Measurements from ENCODE around the gene FST. TPM values are rescaled to one million over a fixed set of nuclear protein-coding genes. Genes with fewer than 3 reads are reported as not detected.

FST gene
- total and polyA plus RNA-seq, 2 of the 13 experiments (the other 11 are each of a cell fraction or from before 2014, with no cell fraction given) = 38.6 to 136 TPM

DNA sequence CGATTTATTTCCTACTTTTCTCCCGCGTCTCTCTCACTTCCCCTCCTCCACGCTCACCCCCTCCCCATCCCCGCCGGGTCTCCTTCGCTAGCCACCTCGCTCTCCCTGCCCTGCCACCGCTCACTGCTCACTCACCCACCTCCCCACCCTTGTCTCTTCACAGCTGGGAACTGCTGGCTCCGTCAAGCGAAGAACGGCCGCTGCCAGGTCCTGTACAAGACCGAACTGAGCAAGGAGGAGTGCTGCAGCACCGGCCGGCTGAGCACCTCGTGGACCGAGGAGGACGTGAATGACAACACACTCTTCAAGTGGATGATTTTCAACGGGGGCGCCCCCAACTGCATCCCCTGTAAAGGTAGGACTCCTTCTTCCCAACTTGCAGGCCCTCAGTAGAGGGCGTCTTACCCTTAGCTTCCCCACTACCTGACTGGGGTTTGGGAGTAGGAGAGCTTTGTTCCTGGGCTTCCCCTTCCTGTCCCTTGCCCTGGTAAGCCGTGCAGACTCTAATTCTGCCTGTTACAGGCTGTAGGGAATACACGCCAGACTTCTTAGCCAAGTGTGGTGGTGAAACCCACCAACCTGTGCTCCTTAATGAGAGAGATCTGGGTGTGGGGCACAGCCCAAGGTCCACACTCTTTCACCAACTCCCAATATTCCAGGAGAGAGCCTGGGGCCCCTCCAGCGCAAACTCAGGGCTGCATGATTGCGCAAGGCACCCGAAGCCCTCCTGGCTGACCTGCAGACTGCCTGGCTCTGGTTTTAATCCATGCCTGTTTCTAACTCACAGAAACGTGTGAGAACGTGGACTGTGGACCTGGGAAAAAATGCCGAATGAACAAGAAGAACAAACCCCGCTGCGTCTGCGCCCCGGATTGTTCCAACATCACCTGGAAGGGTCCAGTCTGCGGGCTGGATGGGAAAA lies 2.5 kb downstream of the FST start (continued):
- no peak for TF ChIP-seq NBN (conservative IDR thresholded peaks at IDR 0.05)
- no peak for TF ChIP-seq ADNP (CRISPR knock-in tag; IDR thresholded peaks at IDR 0.05)
- 0 out of 2 replicates have a peak, but pooled peaks have one; percentile 66 for TF ChIP-seq HBP1 (CRISPR knock-in tag; IDR thresholded peaks at IDR 0.05; ENCODE audit: low read depth)
- TF ChIP-seq, protein P1, sequence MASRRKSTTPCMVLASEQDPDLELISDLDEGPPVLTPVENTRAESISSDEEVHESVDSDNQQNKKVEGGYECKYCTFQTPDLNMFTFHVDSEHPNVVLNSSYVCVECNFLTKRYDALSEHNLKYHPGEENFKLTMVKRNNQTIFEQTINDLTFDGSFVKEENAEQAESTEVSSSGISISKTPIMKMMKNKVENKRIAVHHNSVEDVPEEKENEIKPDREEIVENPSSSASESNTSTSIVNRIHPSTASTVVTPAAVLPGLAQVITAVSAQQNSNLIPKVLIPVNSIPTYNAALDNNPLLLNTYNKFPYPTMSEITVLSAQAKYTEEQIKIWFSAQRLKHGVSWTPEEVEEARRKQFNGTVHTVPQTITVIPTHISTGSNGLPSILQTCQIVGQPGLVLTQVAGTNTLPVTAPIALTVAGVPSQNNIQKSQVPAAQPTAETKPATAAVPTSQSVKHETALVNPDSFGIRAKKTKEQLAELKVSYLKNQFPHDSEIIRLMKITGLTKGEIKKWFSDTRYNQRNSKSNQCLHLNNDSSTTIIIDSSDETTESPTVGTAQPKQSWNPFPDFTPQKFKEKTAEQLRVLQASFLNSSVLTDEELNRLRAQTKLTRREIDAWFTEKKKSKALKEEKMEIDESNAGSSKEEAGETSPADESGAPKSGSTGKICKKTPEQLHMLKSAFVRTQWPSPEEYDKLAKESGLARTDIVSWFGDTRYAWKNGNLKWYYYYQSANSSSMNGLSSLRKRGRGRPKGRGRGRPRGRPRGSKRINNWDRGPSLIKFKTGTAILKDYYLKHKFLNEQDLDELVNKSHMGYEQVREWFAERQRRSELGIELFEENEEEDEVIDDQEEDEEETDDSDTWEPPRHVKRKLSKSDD (CRISPR knock-in tag; IDR thresholded peaks at IDR 0.05; ENCODE audit: low read depth) = no peak
- TF ChIP-seq ZNF563 (CRISPR knock-in tag; IDR thresholded peaks at IDR 0.05) = no peak; the same call in 1 of the 2 replicates
- no peak for TF ChIP-seq MYNN (CRISPR knock-in tag; IDR thresholded peaks at IDR 0.05; ENCODE audit: low read depth)
- no peak for TF ChIP-seq ZKSCAN1 (IDR thresholded peaks at IDR 0.05; ENCODE audit: low read length)
- peak; percentile 91 for TF ChIP-seq ZNF331 (CRISPR knock-in tag; IDR thresholded peaks at IDR 0.05)
- TF ChIP-seq ZBTB33 (CRISPR knock-in tag; IDR thresholded peaks at IDR 0.05) = 0 out of 2 replicates have a peak, but pooled peaks have one; percentile 29
- peak; percentile 79; the same call in 1 of the 2 replicates for TF ChIP-seq ATF2 (CRISPR knock-in tag; IDR thresholded peaks at IDR 0.05)
- no peak for TF ChIP-seq HNRNPL (IDR thresholded peaks at IDR 0.05; ENCODE audit: low read depth, low read length)
- no peak for TF ChIP-seq ZNF333 (CRISPR knock-in tag; IDR thresholded peaks at IDR 0.05; ENCODE audit: borderline replicate concordance)
- peak; percentile 38; the same call in 1 of the 2 replicates for TF ChIP-seq ARNT2 (CRISPR knock-in tag; IDR thresholded peaks at IDR 0.05; ENCODE audit: low read depth)
- TF ChIP-seq XRCC5 (optimal IDR thresholded peaks at IDR 0.05; ENCODE audit: low read length) = no peak
- peak; percentile 47; the same call in 1 of the 2 replicates for TF ChIP-seq ZNF275 (CRISPR knock-in tag; IDR thresholded peaks at IDR 0.05; ENCODE audit: borderline replicate concordance)
- no peak for TF ChIP-seq ZSCAN20 (CRISPR knock-in tag; IDR thresholded peaks at IDR 0.05; ENCODE audit: borderline replicate concordance)

Data from HepG2 (cell line).